OCI-LY1 (cell line): ENCODE data around the gene CDV3.
"Not testable (repeated sequence)": the region's sequence is repeated elsewhere in the genome, so short reads cannot be mapped to it uniquely, and the experiment has no call there.

Source experiments
- H2AFZ ChIP-seq: fragments of 200-600 bp; sonication (generic), shearing (Covaris generic); 2 replicates; pipeline ENCODE4 v1.6.0; 2014; ENCODE audit warnings: antibody characterized with exemption, mild to moderate bottlenecking, low read length
- H3F3A ChIP-seq: fragments of 200-600 bp; sonication (generic), shearing (Covaris generic); 2 replicates; pipeline ENCODE4 v1.6.0; 2014; ENCODE audit warnings: mild to moderate bottlenecking, antibody characterized with exemption, low read length, moderate library complexity; ENCODE audit not compliant: insufficient read depth
- H3K27ac ChIP-seq: fragments of 200-600 bp; sonication (generic); 2 replicates; pipeline ENCODE4 v1.5.1; 2014; ENCODE audit warnings: low read length, mixed run types, mild to moderate bottlenecking, low read depth; ENCODE audit not compliant: poor library complexity, severe bottlenecking
- H3K27me3 ChIP-seq: fragments of 200-600 bp; sonication (generic); 2 replicates; pipeline ENCODE4 v1.6.0; 2014; ENCODE audit warnings: antibody characterized with exemption, mild to moderate bottlenecking, low read length, moderate library complexity; ENCODE audit not compliant: insufficient read depth
- H3K36me3 ChIP-seq: fragments of 200-600 bp; sonication (generic); 2 replicates; pipeline ENCODE4 v1.6.1; 2014; ENCODE audit warnings: mild to moderate bottlenecking, antibody characterized with exemption, low read length, moderate library complexity, mixed read lengths; ENCODE audit not compliant: insufficient read depth
- H3K4me1 ChIP-seq: fragments of 200-600 bp; sonication (generic); 2 replicates; pipeline ENCODE4 v1.5.1; 2014; ENCODE audit warnings: mild to moderate bottlenecking, low read length, moderate library complexity; ENCODE audit not compliant: insufficient read depth, severe bottlenecking
- H3K4me2 ChIP-seq: fragments of 200-600 bp; sonication (generic), shearing (Covaris generic); 2 replicates; pipeline ENCODE4 v1.6.1; 2014; ENCODE audit warnings: low read length
- H3K4me3 ChIP-seq: fragments of 200-600 bp; sonication (generic); 2 replicates; pipeline ENCODE4 v1.5.1; 2014; ENCODE audit warnings: low read length, low read depth, mild to moderate bottlenecking, mixed read lengths; ENCODE audit not compliant: poor library complexity, severe bottlenecking
- H3K79me2 ChIP-seq: fragments of 200-600 bp; shearing (Covaris generic); 2 replicates; pipeline ENCODE4 v1.6.1; 2016; ENCODE audit warnings: mixed run types, low read length, mixed read lengths; ENCODE audit not compliant: insufficient read depth
- H3K9ac ChIP-seq: fragments of 200-600 bp; sonication (generic), shearing (Covaris generic); 2 replicates; pipeline ENCODE4 v1.6.1; 2014; ENCODE audit warnings: mild to moderate bottlenecking, low read length, mixed read lengths
- H3K9me2 ChIP-seq: fragments of 200-600 bp; sonication (generic), shearing (Covaris generic); 2 replicates; pipeline ENCODE4 v1.6.1; 2014; ENCODE audit warnings: low read depth, mild to moderate bottlenecking, low read length, mixed read lengths
- H3K9me3 ChIP-seq: fragments of 200-600 bp; shearing (Covaris generic); 2 replicates; pipeline ENCODE4 v1.6.1; 2014; ENCODE audit warnings: low read length, mixed read lengths
- H4K20me1 ChIP-seq: fragments of 200-600 bp; sonication (generic), shearing (Covaris generic); 2 replicates; pipeline ENCODE4 v1.6.0; 2016; ENCODE audit warnings: mild to moderate bottlenecking, low read length; ENCODE audit not compliant: insufficient read depth
- CTCF ChIP-seq: fragments of 200-600 bp; sonication (generic), shearing (Covaris generic); IDR thresholded peaks from 2 replicates; pipeline ENCODE4 v1.5.1; 2017; ENCODE audit warnings: mild to moderate bottlenecking, antibody characterized with exemption, low read length, moderate library complexity, mixed read lengths
- EZH2 ChIP-seq: fragments of 200-600 bp; sonication (generic), shearing (Covaris generic); IDR thresholded peaks from 2 replicates; pipeline ENCODE4 v1.8.0; 2017; ENCODE audit warnings: borderline replicate concordance, mixed run types, mild to moderate bottlenecking, antibody characterized with exemption, low read length, moderate library complexity, mixed read lengths

The CDV3 gene

GRCh38 chr3:133532951-133533350, 40.5 kb upstream of the CDV3 start:
- peaks cover 2% of the 10 kb centered on the region for H3K4me1 ChIP-seq
- H3K4me3 ChIP-seq = no peak overlapping the region
- H2AFZ ChIP-seq = no peak overlapping the region
- H3K36me3 ChIP-seq = no peaks in the 10 kb centered on the region
- H4K20me1 ChIP-seq = no peaks in the 10 kb centered on the region
- no peaks in the 10 kb centered on the region for H3K27me3 ChIP-seq
- H3K27ac ChIP-seq = no peak overlapping the region
- no peak for TF ChIP-seq CTCF
- no peak for TF ChIP-seq EZH2
- no peak overlapping the region for H3K9ac ChIP-seq
- no peak overlapping the region for H3K4me2 ChIP-seq
- H3K9me3 ChIP-seq = no peaks in the 10 kb centered on the region; the same call in 1 of the 2 replicates
- no peaks in the 10 kb centered on the region for H3K9me2 ChIP-seq
- H3K79me2 ChIP-seq = no peaks in the 10 kb centered on the region
- no peaks in the 10 kb centered on the region for H3F3A ChIP-seq

GRCh38 chr3:133535971-133536881, 37.3 kb upstream of the CDV3 start:
- Histone ChIP-seq H3K9me3 (peaks cover 5% of the 10 kb centered on the region; the same call in 1 of the 2 replicates), H3K9me2 (no peaks in the 10 kb centered on the region), H3F3A (no peaks in the 10 kb centered on the region), H3K79me2 (no peaks in the 10 kb centered on the region), H3K36me3 (no peaks in the 10 kb centered on the region), H3K9ac (no peak overlapping the region), H3K4me1 (peaks cover 6% of the 10 kb centered on the region), H3K27ac (no peak overlapping the region), H3K27me3 (no peaks in the 10 kb centered on the region), H3K4me2 (no peak overlapping the region), H4K20me1 (no peaks in the 10 kb centered on the region), H3K4me3 (no peak overlapping the region), H2AFZ (no peak overlapping the region)
- TF ChIP-seq EZH2 (no peak), CTCF (no peak)

- H3K4me1 ChIP-seq, H3K9ac ChIP-seq, H3K4me3 ChIP-seq, H3K36me3 ChIP-seq, H3K4me2 ChIP-seq, H3K27ac ChIP-seq, H3K9me2 ChIP-seq, H3F3A ChIP-seq, H2AFZ ChIP-seq, H3K27me3 ChIP-seq, H3K9me3 ChIP-seq, H3K79me2 ChIP-seq, H4K20me1 ChIP-seq: not testable (repeated sequence)
Observed at GRCh38 chr3:133537131-133537530, 36.4 kb upstream of the CDV3 start.
